Large intestine (tissue), 3 donors: ENCODE measurements around the gene ASTN2. TPM values are rescaled to one million over a fixed set of nuclear protein-coding genes. Genes with fewer than 3 reads are reported as not detected.

Experiments used
- DNase-seq, 2 donors: peaks; one replicate each; pipeline versions ENCODE4 v3.0.0 to v3.0.0-alpha.2; 2013
- H3K27ac ChIP-seq: one replicate; pipeline ENCODE4 v1.5.1; 2013; ENCODE audit warnings: low read length
- H3K27me3 ChIP-seq: 2 replicates; pipeline ENCODE4 v1.6.1; 2013; ENCODE audit warnings: low read length; ENCODE audit not compliant: control insufficient read depth, insufficient read depth
- H3K36me3 ChIP-seq: 2 replicates; pipeline ENCODE4 v1.6.1; 2013; ENCODE audit warnings: low read length; ENCODE audit not compliant: control insufficient read depth, insufficient read depth
- H3K4me1 ChIP-seq: one replicate; pipeline ENCODE4 v1.6.1; 2013; ENCODE audit warnings: low read length; ENCODE audit not compliant: control insufficient read depth, insufficient read depth
- H3K4me3 ChIP-seq: one replicate; pipeline ENCODE4 v1.5.1; 2013; ENCODE audit warnings: low read length
- H3K9me3 ChIP-seq: one replicate; pipeline ENCODE4 v1.6.1; 2013; ENCODE audit warnings: mild to moderate bottlenecking, low read depth, low read length, moderate library complexity; ENCODE audit not compliant: control insufficient read depth
- WGBS: methylation state at CpG from one replicate; pipeline ENCODE4 v1.1.5; 2013; ENCODE audit warnings: low lambda C conversion rate; ENCODE audit not compliant: insufficient coverage; 5-methylcytosine and 5-hydroxymethylcytosine counted together
- polyA plus RNA-seq: library from polyadenylated mRNA; unstranded; fragments of 120-200 nt; gene quantifications from one replicate; pipeline ENCODE4 v1.2.1, GENCODE V29; 2013

Gene ASTN2
- polyA plus RNA-seq, 1 donor = 11.4 TPM

- WGBS = 100% methylated on average over 1 of the region's 3 CpGs
- Histone ChIP-seq H3K27me3 (no peaks in the 10 kb centered on the region), H3K4me1 (no peaks in the 10 kb centered on the region), H3K9me3 (no peaks in the 10 kb centered on the region), H3K4me3 (no peak overlapping the region), H3K36me3 (no peaks in the 10 kb centered on the region), H3K27ac (no peak overlapping the region)
- DNase-seq = no peak
Observed at GRCh38 chr9:116626762-116627161, 788.1 kb downstream of the ASTN2 start.

GRCh38 chr9:116623715-116624114, 791.1 kb downstream of the ASTN2 start:
- Histone ChIP-seq H3K4me3 (no peak overlapping the region), H3K27me3 (no peaks in the 10 kb centered on the region), H3K9me3 (no peaks in the 10 kb centered on the region), H3K4me1 (no peaks in the 10 kb centered on the region), H3K36me3 (peaks cover 3% of the 10 kb centered on the region), H3K27ac (no peak overlapping the region)
- 100% methylated on average over 1 of the region's 4 CpGs for WGBS
- no peak for DNase-seq

GRCh38 chr9:116617389-116617788, 797.5 kb downstream of the ASTN2 start:
- no peaks in the 10 kb centered on the region for H3K27me3 ChIP-seq
- WGBS = no CpG with 5 or more reads among the region's 3 CpGs
- H3K4me3 ChIP-seq = no peak overlapping the region
- no peak overlapping the region for H3K27ac ChIP-seq
- peaks cover 6% of the 10 kb centered on the region for H3K36me3 ChIP-seq
- H3K9me3 ChIP-seq = no peaks in the 10 kb centered on the region
- H3K4me1 ChIP-seq = no peaks in the 10 kb centered on the region
- no peak for DNase-seq

DNA sequence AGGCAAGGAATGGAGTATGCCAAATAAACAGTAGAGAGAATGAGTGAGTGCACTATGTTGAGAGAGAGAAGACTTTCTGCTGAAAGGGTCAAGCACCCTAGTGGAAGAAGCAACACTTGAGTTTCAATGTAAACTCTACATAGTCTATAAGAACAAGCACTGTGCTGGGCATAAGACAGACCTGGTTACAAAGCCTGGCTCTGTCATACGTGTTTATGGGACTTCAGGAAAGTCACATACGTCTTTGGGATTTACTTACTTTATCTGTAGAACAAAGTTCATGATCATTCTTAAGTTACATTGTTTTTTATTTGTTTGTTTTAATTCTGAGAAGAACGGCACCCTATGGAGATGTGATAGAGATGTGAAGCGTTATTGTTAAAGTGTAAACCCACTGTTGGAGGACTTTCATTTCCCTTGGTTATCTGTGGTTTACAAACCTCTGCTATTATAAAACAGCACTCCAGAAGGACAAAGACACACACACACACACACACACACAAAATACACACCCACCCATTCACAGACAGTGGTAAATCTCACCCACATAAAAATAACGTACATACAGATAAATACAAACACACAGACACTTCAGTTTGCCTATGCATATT, 798.4 kb downstream of the ASTN2 start:
- Histone ChIP-seq H3K9me3 (no peaks in the 10 kb centered on the region), H3K36me3 (peaks cover 6% of the 10 kb centered on the region), H3K27ac (no peak overlapping the region), H3K4me3 (no peak overlapping the region), H3K4me1 (no peaks in the 10 kb centered on the region), H3K27me3 (no peaks in the 10 kb centered on the region)
- peak in 1 of 2 donors; percentile 38 for DNase-seq
- 33% methylated on average over 1 of the region's 5 CpGs for WGBS

DNA sequence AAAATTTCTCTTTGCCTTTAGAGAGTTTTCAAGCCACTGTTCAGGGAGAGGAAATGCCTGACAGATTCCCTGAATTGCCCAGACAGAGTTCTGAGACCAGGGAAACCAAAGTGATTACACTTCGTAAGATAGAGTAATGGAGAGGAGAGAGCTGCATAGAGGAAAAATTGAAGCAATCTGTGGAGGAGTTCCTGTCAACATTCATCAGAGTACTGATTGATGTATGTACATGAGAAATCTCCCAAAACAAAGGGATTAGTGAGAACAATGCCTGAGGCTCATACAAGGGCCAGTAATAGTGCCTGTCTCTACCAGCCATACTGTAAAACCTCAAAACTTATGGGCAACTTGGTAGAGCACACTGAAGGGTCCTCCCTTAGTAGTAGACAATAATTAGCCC, 806.8 kb downstream of the ASTN2 start:
- H3K27ac ChIP-seq = no peak overlapping the region
- no peak overlapping the region for H3K4me3 ChIP-seq
- no peaks in the 10 kb centered on the region for H3K4me1 ChIP-seq
- no peaks in the 10 kb centered on the region for H3K9me3 ChIP-seq
- 100% methylated on average over 1 of the region's 1 CpG for WGBS
- no peak for DNase-seq
- no peaks in the 10 kb centered on the region for H3K27me3 ChIP-seq
- peaks cover 2% of the 10 kb centered on the region for H3K36me3 ChIP-seq

GRCh38 chr9:116605904-116606341, 808.9 kb downstream of the ASTN2 start:
- no CpG with 5 or more reads among the region's 10 CpGs for WGBS
- Histone ChIP-seq H3K27ac (no peak overlapping the region), H3K4me1 (no peaks in the 10 kb centered on the region), H3K4me3 (no peak overlapping the region), H3K9me3 (no peaks in the 10 kb centered on the region), H3K27me3 (no peaks in the 10 kb centered on the region), H3K36me3 (peaks cover 2% of the 10 kb centered on the region)
- DNase-seq = no peak

GRCh38 chr9:116605060-116605459, 809.8 kb downstream of the ASTN2 start:
- WGBS = 96% methylated on average over 3 of the region's 3 CpGs
- Histone ChIP-seq H3K27ac (no peak overlapping the region), H3K4me3 (no peak overlapping the region), H3K9me3 (no peaks in the 10 kb centered on the region), H3K36me3 (peaks cover 2% of the 10 kb centered on the region), H3K27me3 (no peaks in the 10 kb centered on the region), H3K4me1 (no peaks in the 10 kb centered on the region)
- no peak for DNase-seq

DNA sequence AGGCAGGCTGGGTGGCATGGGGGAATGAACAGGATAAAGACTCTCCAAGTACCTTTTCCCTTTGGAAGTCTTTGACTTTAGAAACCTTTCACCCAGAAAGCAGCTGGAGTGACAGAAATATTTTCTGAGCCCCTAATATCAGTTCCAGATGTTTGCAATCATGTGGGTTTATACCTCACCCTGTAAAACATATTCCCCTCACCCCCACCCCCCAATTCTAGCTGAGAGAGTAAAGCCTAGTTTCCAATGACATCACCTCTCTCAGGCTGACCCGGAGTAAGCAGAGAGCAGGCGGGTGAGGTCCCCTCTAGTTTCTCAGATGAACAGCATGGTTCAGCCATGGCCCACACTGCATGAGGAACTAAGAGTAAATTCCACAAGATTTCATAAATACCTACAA, 810.6 kb downstream of the ASTN2 start:
- Histone ChIP-seq H3K9me3 (no peaks in the 10 kb centered on the region), H3K27ac (no peak overlapping the region), H3K27me3 (no peaks in the 10 kb centered on the region), H3K4me1 (no peaks in the 10 kb centered on the region), H3K36me3 (peaks cover 2% of the 10 kb centered on the region), H3K4me3 (no peak overlapping the region)
- WGBS = no CpG with 5 or more reads among the region's 2 CpGs
- no peak for DNase-seq

DNA sequence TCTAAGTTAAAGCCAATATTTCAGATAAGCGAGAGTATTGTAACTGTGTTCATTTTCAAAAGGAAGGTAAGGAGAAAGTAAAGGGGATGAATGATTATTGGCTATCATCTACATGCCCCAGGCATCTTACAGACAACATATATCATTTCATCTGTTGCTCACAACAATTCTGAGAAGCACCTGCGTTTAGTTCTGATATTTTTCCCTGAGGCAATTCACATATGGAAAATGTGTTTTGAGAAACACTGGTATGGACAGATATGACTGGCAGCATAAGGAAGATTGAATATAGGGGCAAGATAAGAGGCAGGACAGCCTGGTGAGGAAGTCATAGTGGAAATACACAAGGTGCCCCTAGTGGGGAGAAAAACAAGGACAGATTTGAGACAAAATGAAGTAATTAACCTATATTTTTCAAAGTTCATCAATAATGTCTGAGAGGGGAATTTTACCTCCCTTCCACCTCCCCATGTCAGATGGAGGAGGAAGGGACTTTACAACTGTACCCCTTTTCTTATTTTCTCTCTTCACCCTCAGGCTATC, 815.4 kb downstream of the ASTN2 start:
- no peaks in the 10 kb centered on the region for H3K27me3 ChIP-seq
- no peaks in the 10 kb centered on the region for H3K4me1 ChIP-seq
- DNase-seq = no peak
- no peaks in the 10 kb centered on the region for H3K9me3 ChIP-seq
- no peak overlapping the region for H3K4me3 ChIP-seq
- no peak overlapping the region for H3K27ac ChIP-seq
- WGBS = no CpG with 5 or more reads among the region's 2 CpGs
- H3K36me3 ChIP-seq = peaks cover 2% of the 10 kb centered on the region

DNA sequence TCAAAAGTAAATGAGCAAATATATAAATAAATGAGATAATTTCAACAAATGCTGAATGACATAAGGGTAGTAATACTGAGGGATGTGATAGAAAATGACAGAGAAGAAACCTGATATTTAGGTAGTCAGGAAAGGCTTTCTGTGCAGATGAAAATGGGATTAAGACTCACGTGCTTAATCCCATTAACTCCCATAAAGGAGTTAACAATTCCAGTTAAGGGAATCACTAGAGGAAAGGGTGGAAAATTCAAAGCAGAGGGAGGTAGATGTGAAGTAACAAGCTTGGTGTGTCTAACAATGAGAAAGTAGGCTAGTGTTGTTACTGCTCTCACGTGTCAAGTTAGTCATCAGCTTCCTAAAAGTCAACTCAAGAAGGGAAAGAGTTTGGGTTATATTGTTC, 818.2 kb downstream of the ASTN2 start:
- H3K36me3 ChIP-seq = peaks cover 2% of the 10 kb centered on the region
- no peak overlapping the region for H3K4me3 ChIP-seq
- H3K27ac ChIP-seq = no peak overlapping the region
- WGBS = 57% methylated on average over 1 of the region's 2 CpGs
- H3K27me3 ChIP-seq = no peaks in the 10 kb centered on the region
- DNase-seq = no peak
- no peaks in the 10 kb centered on the region for H3K9me3 ChIP-seq
- H3K4me1 ChIP-seq = no peaks in the 10 kb centered on the region

GRCh38 chr9:116594547-116594946, 820.3 kb downstream of the ASTN2 start:
- no CpG with 5 or more reads among the region's 2 CpGs for WGBS
- no peak for DNase-seq

More at GRCh38 chr9:116594547-116594946, 820.3 kb downstream of the ASTN2 start:
- no peak overlapping the region for H3K27ac ChIP-seq
- H3K4me1 ChIP-seq = no peaks in the 10 kb centered on the region
- H3K36me3 ChIP-seq = peaks cover 2% of the 10 kb centered on the region
- no peaks in the 10 kb centered on the region for H3K27me3 ChIP-seq
- H3K9me3 ChIP-seq = no peaks in the 10 kb centered on the region
- no peak overlapping the region for H3K4me3 ChIP-seq
